Dedifferentiated amniotic fluid mesenchymal stem cell (primary cell): ENCODE results near the gene IQCE.
"Not testable (repeated sequence)": the region's sequence is repeated elsewhere in the genome, so short reads cannot be mapped to it uniquely, and the experiment has no call there.

Experiments used
- DNase-seq: peaks from one replicate; pipeline ENCODE4 v3.0.0-alpha.2; 2016; ENCODE audit errors: extremely low spot score

IQCE gene

GRCh38 chr7:2554661-2555111 lies 4.1 kb upstream of the IQCE start:
- no peak for DNase-seq

GRCh38 chr7:2555121-2556052 lies 3.4 kb upstream of the IQCE start, which contains the start of gene BRAT1:
BRAT1 (minus strand) TSS chr7:2555524; CDS start chr7:2554431, 1,093 bp downstream.
- peak; percentile 86 for DNase-seq

- no peak for DNase-seq
Measured at GRCh38 chr7:2559283-2559950, 638 bp downstream of the IQCE start.

GRCh38 chr7:2563955-2564354 lies 5.2 kb downstream of the IQCE start:
- not testable (repeated sequence) for DNase-seq

- DNase-seq, result no peak
Measured at GRCh38 chr7:2564970-2565540, 6.3 kb downstream of the IQCE start.

GRCh38 chr7:2566348-2566889 lies 7.6 kb downstream of the IQCE start:
- no peak for DNase-seq

GRCh38 chr7:2566890-2567678 lies 8.3 kb downstream of the IQCE start:
- no peak for DNase-seq

- no peak for DNase-seq
Measured at GRCh38 chr7:2567679-2568278, 9.0 kb downstream of the IQCE start.

GRCh38 chr7:2568521-2569223 lies 9.9 kb downstream of the IQCE start:
- no peak for DNase-seq

- no peak for DNase-seq
Measured at GRCh38 chr7:2569421-2569820, 10.6 kb downstream of the IQCE start.

- DNase-seq, result no peak
Measured at GRCh38 chr7:2570021-2570420, 11.2 kb downstream of the IQCE start.

GRCh38 chr7:2571409-2571808 lies 12.6 kb downstream of the IQCE start:
- DNase-seq, result no peak

GRCh38 chr7:2572101-2572842 lies 13.5 kb downstream of the IQCE start:
- DNase-seq, result no peak

GRCh38 chr7:2573761-2574160 lies 15.0 kb downstream of the IQCE start:
- no peak for DNase-seq

GRCh38 chr7:2575046-2575732 lies 16.4 kb downstream of the IQCE start:
- no peak for DNase-seq

GRCh38 chr7:2575733-2576340 lies 17.1 kb downstream of the IQCE start:
- no peak for DNase-seq

- DNase-seq, result no peak
Measured at GRCh38 chr7:2576742-2577491, 18.1 kb downstream of the IQCE start.
